ENCODE results near the gene SENP6. TPM values are rescaled to one million over a fixed set of nuclear protein-coding genes. Genes with fewer than 3 reads are reported as not detected.
A peak's percentile ranks its signal among the peaks of the same experiment; 100 is the strongest.
"Not testable (repeated sequence)": the region's sequence is repeated elsewhere in the genome, so short reads cannot be mapped to it uniquely, and the experiment has no call there.

The SENP6 gene
- total RNA-seq, 1 donor from 2014 or later: 100 TPM

DNA sequence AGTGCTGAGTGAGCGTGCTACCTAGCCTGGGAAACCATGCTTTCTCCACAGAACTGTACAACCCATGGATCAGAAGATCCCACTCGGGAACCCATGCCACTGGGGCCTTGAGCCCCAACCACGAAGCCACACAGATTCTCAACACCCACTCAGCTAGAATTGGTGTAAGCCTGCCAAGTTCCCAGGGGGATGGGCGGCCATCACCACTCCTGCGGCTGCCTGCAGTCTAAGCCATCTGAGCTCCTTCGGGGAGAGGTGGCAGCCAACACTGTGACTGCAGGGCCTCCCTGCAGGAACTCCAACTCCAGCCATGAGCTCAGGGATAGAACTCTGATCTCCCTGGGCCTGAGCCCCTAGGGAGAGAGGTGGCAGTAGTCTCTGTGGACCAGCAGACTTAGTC, 33.6 kb upstream of the SENP6 start:
- DNase-seq (ENCODE audit: low read depth): no peak
- Histone ChIP-seq H3K36me3 (ENCODE audit: insufficient read depth, low read length) (no peaks in the 10 kb centered on the region), H2AFZ (ENCODE audit: low read depth, low read length) (no peak overlapping the region), H3K79me2 (ENCODE audit: insufficient read depth, low read length) (no peaks in the 10 kb centered on the region), H3K4me2 (ENCODE audit: low read length) (no peak overlapping the region), H3K9me3 (ENCODE audit: insufficient read depth, low read depth, low read length) (peaks cover 6% of the 10 kb centered on the region), H3K4me3 (ENCODE audit: insufficient read depth, low read depth, low read length) (no peak overlapping the region), H3K27me3 (ENCODE audit: insufficient read depth, low read length) (no peaks in the 10 kb centered on the region), H3K27ac (ENCODE audit: low read depth, low read length) (no peak overlapping the region), H3K9ac (ENCODE audit: low read length) (no peak overlapping the region), H3K4me1 (ENCODE audit: insufficient read depth, low read length) (no peaks in the 10 kb centered on the region), H4K20me1 (ENCODE audit: insufficient read depth, low read length) (no peaks in the 10 kb centered on the region)
- no peaks in the 10 kb centered on the region for H3K27me3 Mint-ChIP-seq (ENCODE audit: low read depth, unreplicated experiment)
- peaks cover 3% of the 10 kb centered on the region for H3K4me1 Mint-ChIP-seq (ENCODE audit: low read depth, unreplicated experiment)
- H3K36me3 Mint-ChIP-seq (ENCODE audit: low read depth, unreplicated experiment): peaks cover 4% of the 10 kb centered on the region
- H3K27ac Mint-ChIP-seq (ENCODE audit: unreplicated experiment): no peak overlapping the region
- no peak for TF ChIP-seq EZH2 (IDR thresholded peaks at IDR 0.05; ENCODE audit: insufficient read depth, low read length)
- TF ChIP-seq, protein P1, sequence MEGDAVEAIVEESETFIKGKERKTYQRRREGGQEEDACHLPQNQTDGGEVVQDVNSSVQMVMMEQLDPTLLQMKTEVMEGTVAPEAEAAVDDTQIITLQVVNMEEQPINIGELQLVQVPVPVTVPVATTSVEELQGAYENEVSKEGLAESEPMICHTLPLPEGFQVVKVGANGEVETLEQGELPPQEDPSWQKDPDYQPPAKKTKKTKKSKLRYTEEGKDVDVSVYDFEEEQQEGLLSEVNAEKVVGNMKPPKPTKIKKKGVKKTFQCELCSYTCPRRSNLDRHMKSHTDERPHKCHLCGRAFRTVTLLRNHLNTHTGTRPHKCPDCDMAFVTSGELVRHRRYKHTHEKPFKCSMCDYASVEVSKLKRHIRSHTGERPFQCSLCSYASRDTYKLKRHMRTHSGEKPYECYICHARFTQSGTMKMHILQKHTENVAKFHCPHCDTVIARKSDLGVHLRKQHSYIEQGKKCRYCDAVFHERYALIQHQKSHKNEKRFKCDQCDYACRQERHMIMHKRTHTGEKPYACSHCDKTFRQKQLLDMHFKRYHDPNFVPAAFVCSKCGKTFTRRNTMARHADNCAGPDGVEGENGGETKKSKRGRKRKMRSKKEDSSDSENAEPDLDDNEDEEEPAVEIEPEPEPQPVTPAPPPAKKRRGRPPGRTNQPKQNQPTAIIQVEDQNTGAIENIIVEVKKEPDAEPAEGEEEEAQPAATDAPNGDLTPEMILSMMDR (IDR thresholded peaks at IDR 0.05; ENCODE audit: insufficient read depth, low read depth, low read length): no peak
- FAIRE-seq: no peak
- H3K9me3 Mint-ChIP-seq (ENCODE audit: unreplicated experiment): peaks cover 18% of the 10 kb centered on the region
- no peak overlapping the region for H3K4me3 Mint-ChIP-seq (ENCODE audit: unreplicated experiment)

DNA sequence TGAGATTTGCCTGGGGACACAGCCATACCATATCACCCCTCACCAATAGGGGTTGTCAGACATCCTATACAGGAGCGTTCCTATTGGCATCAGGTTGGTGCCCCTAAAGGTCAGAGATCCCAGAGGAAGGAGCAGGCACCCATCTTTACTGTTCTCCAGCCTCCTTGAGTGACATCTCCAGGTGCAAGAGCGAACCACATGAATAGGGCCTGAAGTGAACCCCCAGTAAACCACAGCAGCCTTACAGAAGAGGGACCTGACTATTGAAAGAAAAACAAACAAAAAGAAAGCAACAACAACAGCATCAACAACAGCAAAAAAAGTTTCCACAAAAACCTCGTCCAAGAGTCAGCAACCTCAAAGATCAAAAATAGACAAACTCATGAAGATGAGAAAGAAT, 32.7 kb upstream of the SENP6 start:
- H3K4me1 Mint-ChIP-seq (ENCODE audit: low read depth, unreplicated experiment): peaks cover 3% of the 10 kb centered on the region
- FAIRE-seq: no peak

DNA sequence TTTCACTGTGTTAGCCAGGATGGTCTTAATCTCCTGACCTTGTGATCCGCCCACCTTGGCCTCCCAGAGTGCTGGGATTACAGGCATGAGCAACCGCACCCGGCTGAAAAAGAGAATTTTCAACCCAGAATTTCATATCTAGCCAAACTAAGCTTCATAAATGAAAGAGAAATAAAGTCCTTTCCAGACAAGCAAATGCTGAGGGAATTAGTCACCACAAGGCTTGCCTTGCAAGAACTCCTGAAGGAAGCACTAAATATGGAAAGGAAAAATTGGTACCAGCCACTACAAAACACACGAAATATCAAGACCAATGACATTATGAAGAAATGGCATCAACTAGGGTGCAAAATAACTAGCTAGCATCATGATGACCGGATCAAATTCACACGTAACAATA, 31.0 kb upstream of the SENP6 start:
- not testable (repeated sequence) for H3K27me3 Mint-ChIP-seq (ENCODE audit: low read depth, unreplicated experiment); H3K4me3 ChIP-seq (ENCODE audit: insufficient read depth, low read depth, low read length); H3K4me1 Mint-ChIP-seq (ENCODE audit: low read depth, unreplicated experiment); FAIRE-seq; H3K27me3 ChIP-seq (ENCODE audit: insufficient read depth, low read length); H3K9me3 ChIP-seq (ENCODE audit: insufficient read depth, low read depth, low read length); H3K4me2 ChIP-seq (ENCODE audit: low read length); H3K36me3 Mint-ChIP-seq (ENCODE audit: low read depth, unreplicated experiment); H4K20me1 ChIP-seq (ENCODE audit: insufficient read depth, low read length); H2AFZ ChIP-seq (ENCODE audit: low read depth, low read length); H3K9ac ChIP-seq (ENCODE audit: low read length); H3K79me2 ChIP-seq (ENCODE audit: insufficient read depth, low read length); H3K4me1 ChIP-seq (ENCODE audit: insufficient read depth, low read length); H3K36me3 ChIP-seq (ENCODE audit: insufficient read depth, low read length); H3K27ac ChIP-seq (ENCODE audit: low read depth, low read length); H3K27ac Mint-ChIP-seq (ENCODE audit: unreplicated experiment); H3K4me3 Mint-ChIP-seq (ENCODE audit: unreplicated experiment)
- peak; percentile 40 for DNase-seq (ENCODE audit: low read depth)
- peaks cover 16% of the 10 kb centered on the region for H3K9me3 Mint-ChIP-seq (ENCODE audit: unreplicated experiment)

More for the DNA sequence above, 32.7 kb upstream of the SENP6 start:
- Mint-ChIP-seq H3K36me3 (ENCODE audit: low read depth, unreplicated experiment) (peaks cover 4% of the 10 kb centered on the region), H3K27me3 (ENCODE audit: low read depth, unreplicated experiment) (no peaks in the 10 kb centered on the region), H3K9me3 (ENCODE audit: unreplicated experiment) (peaks cover 18% of the 10 kb centered on the region), H3K27ac (ENCODE audit: unreplicated experiment) (no peak overlapping the region), H3K4me3 (ENCODE audit: unreplicated experiment) (no peak overlapping the region)
- H3K79me2 ChIP-seq (ENCODE audit: insufficient read depth, low read length): no peaks in the 10 kb centered on the region
- no peak overlapping the region for H3K27ac ChIP-seq (ENCODE audit: low read depth, low read length)
- no peaks in the 10 kb centered on the region for H4K20me1 ChIP-seq (ENCODE audit: insufficient read depth, low read length)
- H2AFZ ChIP-seq (ENCODE audit: low read depth, low read length): no peak overlapping the region
- no peaks in the 10 kb centered on the region for H3K4me1 ChIP-seq (ENCODE audit: insufficient read depth, low read length)
- H3K36me3 ChIP-seq (ENCODE audit: insufficient read depth, low read length): no peaks in the 10 kb centered on the region
- TF ChIP-seq EZH2 (IDR thresholded peaks at IDR 0.05; ENCODE audit: insufficient read depth, low read length): no peak
- TF ChIP-seq, protein P1 (IDR thresholded peaks at IDR 0.05; ENCODE audit: insufficient read depth, low read depth, low read length): no peak
- no peak overlapping the region for H3K4me3 ChIP-seq (ENCODE audit: insufficient read depth, low read depth, low read length)
- no peak for DNase-seq (ENCODE audit: low read depth)
- H3K27me3 ChIP-seq (ENCODE audit: insufficient read depth, low read length): no peaks in the 10 kb centered on the region
- H3K4me2 ChIP-seq (ENCODE audit: low read length): no peak overlapping the region
- no peak overlapping the region for H3K9ac ChIP-seq (ENCODE audit: low read length)
- H3K9me3 ChIP-seq (ENCODE audit: insufficient read depth, low read depth, low read length): peaks cover 6% of the 10 kb centered on the region

Measured in astrocyte (in vitro differentiated cells and primary cell).